GM12878 (cell line): ENCODE measurements around the gene PLAC9. TPM values are rescaled to one million over a fixed set of nuclear protein-coding genes. Genes with fewer than 3 reads are reported as not detected.

Experiments used
- ATAC-seq: fragments of 200-7000 bp; cut with Tn5 transposase; 3 replicates; pipeline ENCODE4 v1.9.1; 2020; ENCODE audit warnings: mild to moderate bottlenecking, moderate library complexity
- BruUV-seq: library from RNA; stranded (reverse); fragments of 400-500 nt; replicated peaks from 2 replicates; lab custom pipeline; 2021; lab: Mats Ljungman, UMichigan
- CTCF ChIA-PET: fragments of 300-600 bp; sonication (Branson Sonifier 250); formaldehyde crosslinking; extraction: SDS; loops from one replicate; lab custom pipeline; 2021; ENCODE audit warnings: inconsistent platforms; lab: Yijun Ruan, JAX
- POLR2A ChIA-PET: fragments of 350-600 bp; formaldehyde crosslinking; extraction: SDS; loops from one replicate; lab custom pipeline; 2021; ENCODE audit warnings: inconsistent platforms; lab: Charles Lee
- RAD21 ChIA-PET: fragments of 300-600 bp; sonication (Branson Sonifier 250); formaldehyde crosslinking; loops from one replicate; lab custom pipeline; 2023; ENCODE audit warnings: antibody characterized with exemption; ENCODE audit not compliant: unreplicated experiment; lab: Charles Lee
- SMC1A ChIA-PET: fragments of 300-600 bp; sonication (Branson Sonifier 250); formaldehyde crosslinking; loops from one replicate; lab custom pipeline; 2023; ENCODE audit not compliant: unreplicated experiment, uncharacterized antibody; lab: Charles Lee
- DNase-seq: peaks from one replicate; pipeline ENCODE4 v3.0.0-alpha.2; 2011; ENCODE audit warnings: low read depth, low spot score
- FAIRE-seq: peaks from 3 replicates; lab custom pipeline; 2011; peaks lifted over from hg19 to GRCh38; lab: Jason Lieb, UNC
- H2AFZ ChIP-seq: 2 replicates; pipeline ENCODE4 v1.6.0; 2011; ENCODE audit warnings: low read depth, low read length, control low read depth; ENCODE audit not compliant: control insufficient read depth
- H3K27ac ChIP-seq: 2 replicates; pipeline ENCODE4 v1.5.1; 2011; ENCODE audit warnings: control low read depth; ENCODE audit not compliant: control insufficient read depth, insufficient read depth
- H3K27me3 ChIP-seq, 2 experiments: replicated peaks in 1 of 2; 2 replicates each; pipeline versions ENCODE4 v1.6.0 to v1.6.1; 2011; ENCODE audit warnings: low read length in 1 of 2; ENCODE audit not compliant: control insufficient read depth in 2 of 2, insufficient read depth in 2 of 2
- H3K36me3 ChIP-seq, 2 experiments: 2 replicates each; pipeline ENCODE4 v1.5.1; 2011; ENCODE audit warnings: low read length in 1 of 2; ENCODE audit not compliant: control insufficient read depth in 2 of 2, insufficient read depth in 2 of 2
- H3K4me1 ChIP-seq: 2 replicates; pipeline ENCODE4 v1.6.1; 2011; ENCODE audit warnings: mild to moderate bottlenecking, low read length, moderate library complexity, mixed read lengths; ENCODE audit not compliant: control insufficient read depth, insufficient read depth
- H3K4me2 ChIP-seq: 2 replicates; pipeline ENCODE4 v1.6.0; 2011; ENCODE audit warnings: control low read depth; ENCODE audit not compliant: control insufficient read depth, insufficient read depth
- H3K4me3 ChIP-seq: fragments of 200-600 bp; sonication (generic); 2 replicates; pipeline ENCODE4 v1.5.1; 2016
- H3K79me2 ChIP-seq: 2 replicates; pipeline ENCODE4 v1.6.0; 2011; ENCODE audit warnings: low read length; ENCODE audit not compliant: control insufficient read depth, insufficient read depth
- H3K9ac ChIP-seq: 2 replicates; pipeline ENCODE4 v1.8.0; 2011; ENCODE audit warnings: low read length, control low read depth, mixed read lengths; ENCODE audit not compliant: control insufficient read depth, insufficient read depth
- H3K9me3 ChIP-seq: replicated peaks from 3 replicates; pipeline ENCODE4 v1.5.1; 2011; ENCODE audit warnings: mild to moderate bottlenecking, low read length; ENCODE audit not compliant: control insufficient read depth, insufficient read depth
- H4K20me1 ChIP-seq: 2 replicates; pipeline ENCODE4 v1.6.0; 2011; ENCODE audit not compliant: control insufficient read depth, insufficient read depth
- ASH2L ChIP-seq: fragments of 300-600, 200-600 bp; sonication (generic); IDR thresholded peaks from 2 replicates; pipeline ENCODE4 v1.6.1; 2017; ENCODE audit warnings: low read depth, mild to moderate bottlenecking, borderline replicate concordance
- EP300 ChIP-seq, 2 experiments: fragments of 150-350 bp in 1 of 2; IDR thresholded peaks; 2 replicates each; pipeline ENCODE4 v1.6.1; 2011 to 2012; ENCODE audit warnings: low read depth in 2 of 2, low read length in 2 of 2, borderline replicate concordance in 1 of 2, improper control_type of control experiment in 1 of 2, inconsistent platforms in 1 of 2; ENCODE audit not compliant: control insufficient read depth in 1 of 2
- FOXK2 ChIP-seq: fragments of 450-650 bp; IDR thresholded peaks from 2 replicates; pipeline ENCODE4 v1.6.1; 2017; ENCODE audit warnings: mild to moderate bottlenecking, moderate library complexity
- FOXM1 ChIP-seq: IDR thresholded peaks from 2 replicates; pipeline ENCODE4 v1.6.1; 2012; ENCODE audit warnings: low read depth, mild to moderate bottlenecking, inconsistent platforms, low read length, moderate library complexity
- PAX5 ChIP-seq: IDR thresholded peaks from 2 replicates; pipeline ENCODE4 v1.6.1; 2011; ENCODE audit warnings: low read depth, low read length, borderline replicate concordance
- POLR2AphosphoS2 ChIP-seq: IDR thresholded peaks from 2 replicates; pipeline ENCODE4 v1.6.1; 2011; ENCODE audit warnings: low read depth, mild to moderate bottlenecking, low read length, improper control_type of control experiment, moderate library complexity
- RBBP5 ChIP-seq: fragments of 200-600 bp; sonication (generic); conservative IDR thresholded peaks from 2 replicates; pipeline ENCODE4 v1.6.1; 2016
- RFX5 ChIP-seq: IDR thresholded peaks from 2 replicates; pipeline ENCODE4 v1.6.1; 2011; ENCODE audit warnings: low read depth, low read length, improper control_type of control experiment
- TCF7 ChIP-seq: IDR thresholded peaks from 2 replicates; pipeline ENCODE4 v1.6.1; 2014; ENCODE audit warnings: antibody characterized with exemption, borderline replicate concordance
- YY1 ChIP-seq: IDR thresholded peaks from 2 replicates; pipeline ENCODE4 v1.6.1; 2011; ENCODE audit warnings: low read depth, mild to moderate bottlenecking, low read length
- ZNF207 ChIP-seq: fragments of 450-650 bp; IDR thresholded peaks from 2 replicates; pipeline ENCODE4 v1.6.1; 2014; ENCODE audit warnings: antibody characterized with exemption, mild to moderate bottlenecking, borderline replicate concordance
- ZNF274 ChIP-seq: IDR thresholded peaks from one replicate; pipeline ENCODE4 v1.8.0; 2011; ENCODE audit not compliant: insufficient read length, insufficient read depth
- ZZZ3 ChIP-seq: IDR thresholded peaks from 2 replicates; pipeline ENCODE4 v1.6.1; 2011; ENCODE audit warnings: low read depth; ENCODE audit not compliant: control insufficient read depth, insufficient read length
- WGBS: methylation state at CpG from one replicate; pipeline ENCODE4 v1.1.6; 2016; ENCODE audit warnings: low lambda C conversion rate; ENCODE audit not compliant: insufficient replicate concordance, insufficient coverage; ENCODE audit errors: missing lambda C conversion rate; 5-methylcytosine and 5-hydroxymethylcytosine counted together
- in situ Hi-C: fragments of 300-500 bp; cut with MboI; formaldehyde crosslinking; loops from 9 replicates; pipeline ENCODE4 v1.14.3; 2018; ENCODE audit warnings: mixed read lengths
- intact Hi-C: fragments of 100-400 bp; cut with micrococcal nuclease; formaldehyde crosslinking; loops from one replicate; pipeline ENCODE4 v1.14.2; 2022; ENCODE audit not compliant: unreplicated experiment
- polyA plus RNA-seq, 11 experiments: library from polyadenylated mRNA; depleted of rRNA in 4 of 11; unstranded in 6 of 11; stranded (reverse) in 5 of 11; fragments of >200 nt; fragmentation: Nextera tagmentation in 4 of 11; fragmentation: Illumina TruSeq in 1 of 11; extraction: Ambion mirVana in 4 of 11; extraction: Trizol in 1 of 11; gene quantifications; 1 replicate in 1 of 11; 2 replicates in 10 of 11; pipeline versions ENCODE4 v1.2.1 to v1.2.3, GENCODE V29; 2011 to 2016; ENCODE audit warnings: inconsistent platforms in 2 of 11, missing spikeins in 2 of 11, low read depth in 1 of 11
- total RNA-seq, 4 experiments: library from RNA; depleted of rRNA in 3 of 4; stranded (reverse); fragments of >200 nt in 3 of 4; fragmentation: Illumina TruSeq in 1 of 4; extraction: Trizol in 1 of 4; gene quantifications; 2 replicates each; pipeline versions ENCODE4 v1.2.1 to v1.2.3, GENCODE V29; 2013 to 2021
- TF ChIP-seq, protein P1 (sequence below), 3 experiments: IDR thresholded peaks in 2 of 3; conservative IDR thresholded peaks in 1 of 3; 2 replicates each; pipeline ENCODE4 v1.5.1; 2011; ENCODE audit warnings: low read depth in 3 of 3, low read length in 3 of 3, mild to moderate bottlenecking in 3 of 3, control low read depth in 2 of 3, moderate library complexity in 2 of 3, inconsistent platforms in 1 of 3, mixed read lengths in 1 of 3; ENCODE audit not compliant: control insufficient read depth in 2 of 3, insufficient read depth in 1 of 3; ENCODE audit errors: extremely low read depth in 1 of 3

The PLAC9 gene
- total and polyA plus RNA-seq, 10 of the 15 experiments (the other 5 are each of a cell fraction or from before 2014, with no cell fraction given), result not detected

GRCh38 chr10:80141696-80142460 is 9.3 kb downstream of the PLAC9 start:
- FAIRE-seq, result no peak
- no peaks in the 10 kb centered on the region for H3K9me3 ChIP-seq
- ChIA-PET RAD21 (interaction anchor here (0.8 to 3.1 kb wide), 2 partner anchors 27 to 79 kb away, joined by 3 to 82 read pairs; no protein-coding TSS in a partner anchor), POLR2A (no interaction called here), CTCF (interaction anchor here (3.6 to 7.0 kb wide), 2 partner anchors 79 to 117 kb away, joined by 20 to 97 read pairs; no protein-coding TSS in a partner anchor), SMC1A (interaction anchor here (1.6 to 3.1 kb wide), 3 partner anchors 78 to 119 kb away, joined by 4 to 77 read pairs (median 4); no protein-coding TSS in a partner anchor)
- no peak overlapping the region for H3K27ac ChIP-seq
- H3K27me3 ChIP-seq, result no peaks in the 10 kb centered on the region; a peak in 1 of 4 replicates
- intact Hi-C loops (no loop called here), in situ Hi-C loops (no loop called here)
- no peak for DNase-seq
- H3K79me2 ChIP-seq, result no peaks in the 10 kb centered on the region
- H4K20me1 ChIP-seq, result no peaks in the 10 kb centered on the region
- 48% methylated on average over 19 of the region's 19 CpGs for WGBS
- TF ChIP-seq YY1 (no peak), ZNF274 (no peak), ASH2L (no peak), POLR2AphosphoS2 (no peak), RFX5 (no peak), EP300 (IDR thresholded peaks at IDR 0.05; ENCODE audit: borderline replicate concordance in 1 of 2, control insufficient read depth in 1 of 2, low read depth in 2 of 2, low read length in 2 of 2) (no peak), FOXM1 (no peak), TCF7 (no peak), ZNF207 (no peak), FOXK2 (no peak), ZZZ3 (no peak), PAX5 (no peak), RBBP5 (no peak)
- TF ChIP-seq, protein P1, sequence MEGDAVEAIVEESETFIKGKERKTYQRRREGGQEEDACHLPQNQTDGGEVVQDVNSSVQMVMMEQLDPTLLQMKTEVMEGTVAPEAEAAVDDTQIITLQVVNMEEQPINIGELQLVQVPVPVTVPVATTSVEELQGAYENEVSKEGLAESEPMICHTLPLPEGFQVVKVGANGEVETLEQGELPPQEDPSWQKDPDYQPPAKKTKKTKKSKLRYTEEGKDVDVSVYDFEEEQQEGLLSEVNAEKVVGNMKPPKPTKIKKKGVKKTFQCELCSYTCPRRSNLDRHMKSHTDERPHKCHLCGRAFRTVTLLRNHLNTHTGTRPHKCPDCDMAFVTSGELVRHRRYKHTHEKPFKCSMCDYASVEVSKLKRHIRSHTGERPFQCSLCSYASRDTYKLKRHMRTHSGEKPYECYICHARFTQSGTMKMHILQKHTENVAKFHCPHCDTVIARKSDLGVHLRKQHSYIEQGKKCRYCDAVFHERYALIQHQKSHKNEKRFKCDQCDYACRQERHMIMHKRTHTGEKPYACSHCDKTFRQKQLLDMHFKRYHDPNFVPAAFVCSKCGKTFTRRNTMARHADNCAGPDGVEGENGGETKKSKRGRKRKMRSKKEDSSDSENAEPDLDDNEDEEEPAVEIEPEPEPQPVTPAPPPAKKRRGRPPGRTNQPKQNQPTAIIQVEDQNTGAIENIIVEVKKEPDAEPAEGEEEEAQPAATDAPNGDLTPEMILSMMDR (IDR thresholded peaks at IDR 0.05 in 2 of 3, conservative IDR thresholded peaks at IDR 0.05 in 1 of 3; ENCODE audit: control insufficient read depth in 2 of 3, extremely low read depth in 1 of 3, insufficient read depth in 1 of 3, low read depth in 3 of 3, low read length in 3 of 3), result no peak
- peaks cover 7% of the 10 kb centered on the region for H3K4me1 ChIP-seq
- H3K36me3 ChIP-seq, result no peaks in the 10 kb centered on the region
- ATAC-seq, result no peak
- no peak overlapping the region for H3K9ac ChIP-seq
- H2AFZ ChIP-seq, result no peak overlapping the region
- no TSS peak for BruUV-seq
- no peak overlapping the region for H3K4me3 ChIP-seq
- no peak overlapping the region for H3K4me2 ChIP-seq
